Measurements from ENCODE around the gene CDH23. TPM values are rescaled to one million over a fixed set of nuclear protein-coding genes. Genes with fewer than 3 reads are reported as not detected.
A peak's percentile ranks its signal among the peaks of the same experiment; 100 is the strongest.

Gene CDH23
- polyA plus RNA-seq, 2 donors: 1.6 to 3.2 TPM

GRCh38 chr10:71378336-71379117 is 18.2 kb upstream of the CDH23 start:
- H3K4me1 ChIP-seq (ENCODE audit: control insufficient read depth in 2 of 2, insufficient read depth in 2 of 2, low read length in 1 of 2): no peaks in the 10 kb centered on the region
- 59 to 60% methylated on average over 6 of the region's 6 CpGs for WGBS, 2 donors
- no peaks in the 10 kb centered on the region for H3K9me3 ChIP-seq (ENCODE audit: control insufficient read depth in 2 of 2, insufficient read depth in 1 of 2, low read depth in 1 of 2, low read length in 1 of 2)
- H3K36me3 ChIP-seq (ENCODE audit: control insufficient read depth in 2 of 2, insufficient read depth in 2 of 2, low read length in 1 of 2): no peaks in the 10 kb centered on the region
- H3K27me3 ChIP-seq (ENCODE audit: control insufficient read depth in 1 of 2, insufficient read depth in 2 of 2, low read length in 2 of 2): no peaks in the 10 kb centered on the region
- H3K4me3 ChIP-seq (ENCODE audit: low read depth in 1 of 2, low read length in 2 of 2): no peak overlapping the region
- H3K27ac ChIP-seq (ENCODE audit: low read depth in 2 of 2, low read length in 1 of 2): peak overlapping the region in 1 of 2 donors; percentile 61

- Histone ChIP-seq H3K4me1 (ENCODE audit: control insufficient read depth in 2 of 2, insufficient read depth in 2 of 2, low read length in 1 of 2) (no peaks in the 10 kb centered on the region), H3K27ac (ENCODE audit: low read depth in 2 of 2, low read length in 1 of 2) (no peak overlapping the region), H3K27me3 (ENCODE audit: control insufficient read depth in 1 of 2, insufficient read depth in 2 of 2, low read length in 2 of 2) (no peaks in the 10 kb centered on the region), H3K4me3 (ENCODE audit: low read depth in 1 of 2, low read length in 2 of 2) (no peak overlapping the region), H3K36me3 (ENCODE audit: control insufficient read depth in 2 of 2, insufficient read depth in 2 of 2, low read length in 1 of 2) (no peaks in the 10 kb centered on the region), H3K9me3 (ENCODE audit: control insufficient read depth in 2 of 2, insufficient read depth in 1 of 2, low read depth in 1 of 2, low read length in 1 of 2) (no peaks in the 10 kb centered on the region)
- 71 to 76% methylated on average over 3 of the region's 3 CpGs for WGBS, 2 donors
These were observed 17.5 kb upstream of the CDH23 start for GRCh38 chr10:71379118-71379766.

- 36 to 39% methylated on average over 1 of the region's 1 CpG for WGBS, 2 donors
- Histone ChIP-seq H3K9me3 (ENCODE audit: control insufficient read depth in 2 of 2, insufficient read depth in 1 of 2, low read depth in 1 of 2, low read length in 1 of 2) (no peaks in the 10 kb centered on the region), H3K27me3 (ENCODE audit: control insufficient read depth in 1 of 2, insufficient read depth in 2 of 2, low read length in 2 of 2) (no peaks in the 10 kb centered on the region), H3K4me1 (ENCODE audit: control insufficient read depth in 2 of 2, insufficient read depth in 2 of 2, low read length in 1 of 2) (no peaks in the 10 kb centered on the region), H3K4me3 (ENCODE audit: low read depth in 1 of 2, low read length in 2 of 2) (no peak overlapping the region), H3K27ac (ENCODE audit: low read depth in 2 of 2, low read length in 1 of 2) (no peak overlapping the region), H3K36me3 (ENCODE audit: control insufficient read depth in 2 of 2, insufficient read depth in 2 of 2, low read length in 1 of 2) (no peaks in the 10 kb centered on the region)
These were observed 15.9 kb upstream of the CDH23 start for GRCh38 chr10:71380841-71381240.

GRCh38 chr10:71381611-71382010 is 15.1 kb upstream of the CDH23 start:
- H3K27ac ChIP-seq (ENCODE audit: low read depth in 2 of 2, low read length in 1 of 2): no peak overlapping the region
- H3K4me1 ChIP-seq (ENCODE audit: control insufficient read depth in 2 of 2, insufficient read depth in 2 of 2, low read length in 1 of 2): no peaks in the 10 kb centered on the region
- no peaks in the 10 kb centered on the region for H3K36me3 ChIP-seq (ENCODE audit: control insufficient read depth in 2 of 2, insufficient read depth in 2 of 2, low read length in 1 of 2)
- H3K4me3 ChIP-seq (ENCODE audit: low read depth in 1 of 2, low read length in 2 of 2): no peak overlapping the region
- 88 to 89% methylated on average over 3 of the region's 3 CpGs for WGBS, 2 donors
- H3K27me3 ChIP-seq (ENCODE audit: control insufficient read depth in 1 of 2, insufficient read depth in 2 of 2, low read length in 2 of 2): no peaks in the 10 kb centered on the region
- no peaks in the 10 kb centered on the region for H3K9me3 ChIP-seq (ENCODE audit: control insufficient read depth in 2 of 2, insufficient read depth in 1 of 2, low read depth in 1 of 2, low read length in 1 of 2)

GRCh38 chr10:71382028-71382427 is 14.7 kb upstream of the CDH23 start:
- Histone ChIP-seq H3K4me3 (ENCODE audit: low read depth in 1 of 2, low read length in 2 of 2) (no peak overlapping the region), H3K27ac (ENCODE audit: low read depth in 2 of 2, low read length in 1 of 2) (no peak overlapping the region), H3K27me3 (ENCODE audit: control insufficient read depth in 1 of 2, insufficient read depth in 2 of 2, low read length in 2 of 2) (no peaks in the 10 kb centered on the region), H3K9me3 (ENCODE audit: control insufficient read depth in 2 of 2, insufficient read depth in 1 of 2, low read depth in 1 of 2, low read length in 1 of 2) (no peaks in the 10 kb centered on the region), H3K36me3 (ENCODE audit: control insufficient read depth in 2 of 2, insufficient read depth in 2 of 2, low read length in 1 of 2) (no peaks in the 10 kb centered on the region), H3K4me1 (ENCODE audit: control insufficient read depth in 2 of 2, insufficient read depth in 2 of 2, low read length in 1 of 2) (no peaks in the 10 kb centered on the region)
- 91% methylated on average over 2 of the region's 2 CpGs for whole genome bisulfite sequencing, 2 donors

- Histone ChIP-seq H3K36me3 (ENCODE audit: control insufficient read depth in 2 of 2, insufficient read depth in 2 of 2, low read length in 1 of 2) (no peaks in the 10 kb centered on the region), H3K4me3 (ENCODE audit: low read depth in 1 of 2, low read length in 2 of 2) (no peak overlapping the region), H3K27ac (ENCODE audit: low read depth in 2 of 2, low read length in 1 of 2) (no peak overlapping the region), H3K27me3 (ENCODE audit: control insufficient read depth in 1 of 2, insufficient read depth in 2 of 2, low read length in 2 of 2) (no peaks in the 10 kb centered on the region), H3K4me1 (ENCODE audit: control insufficient read depth in 2 of 2, insufficient read depth in 2 of 2, low read length in 1 of 2) (no peaks in the 10 kb centered on the region), H3K9me3 (ENCODE audit: control insufficient read depth in 2 of 2, insufficient read depth in 1 of 2, low read depth in 1 of 2, low read length in 1 of 2) (no peaks in the 10 kb centered on the region)
- WGBS, 2 donors: 85 to 89% methylated on average over 1 of the region's 1 CpG
These were observed 14.0 kb upstream of the CDH23 start for GRCh38 chr10:71382757-71383156.

- Histone ChIP-seq H3K9me3 (ENCODE audit: control insufficient read depth in 2 of 2, insufficient read depth in 1 of 2, low read depth in 1 of 2, low read length in 1 of 2) (no peaks in the 10 kb centered on the region), H3K27ac (ENCODE audit: low read depth in 2 of 2, low read length in 1 of 2) (no peak overlapping the region), H3K4me1 (ENCODE audit: control insufficient read depth in 2 of 2, insufficient read depth in 2 of 2, low read length in 1 of 2) (no peaks in the 10 kb centered on the region), H3K4me3 (ENCODE audit: low read depth in 1 of 2, low read length in 2 of 2) (no peak overlapping the region), H3K27me3 (ENCODE audit: control insufficient read depth in 1 of 2, insufficient read depth in 2 of 2, low read length in 2 of 2) (no peaks in the 10 kb centered on the region), H3K36me3 (ENCODE audit: control insufficient read depth in 2 of 2, insufficient read depth in 2 of 2, low read length in 1 of 2) (no peaks in the 10 kb centered on the region)
- WGBS, 2 donors: 20 to 25% methylated on average over 10 of the region's 10 CpGs
These were observed 12.6 kb upstream of the CDH23 start for GRCh38 chr10:71383972-71384687.

GRCh38 chr10:71388171-71388570 is 8.5 kb upstream of the CDH23 start:
- Histone ChIP-seq H3K9me3 (ENCODE audit: control insufficient read depth in 2 of 2, insufficient read depth in 1 of 2, low read depth in 1 of 2, low read length in 1 of 2) (no peaks in the 10 kb centered on the region), H3K4me1 (ENCODE audit: control insufficient read depth in 2 of 2, insufficient read depth in 2 of 2, low read length in 1 of 2) (no peaks in the 10 kb centered on the region), H3K27me3 (ENCODE audit: control insufficient read depth in 1 of 2, insufficient read depth in 2 of 2, low read length in 2 of 2) (no peaks in the 10 kb centered on the region), H3K27ac (ENCODE audit: low read depth in 2 of 2, low read length in 1 of 2) (no peak overlapping the region), H3K36me3 (ENCODE audit: control insufficient read depth in 2 of 2, insufficient read depth in 2 of 2, low read length in 1 of 2) (no peaks in the 10 kb centered on the region), H3K4me3 (ENCODE audit: low read depth in 1 of 2, low read length in 2 of 2) (no peak overlapping the region)
- 82 to 89% methylated on average over 5 of the region's 5 CpGs for WGBS, 2 donors

GRCh38 chr10:71388583-71389310 is 8.0 kb upstream of the CDH23 start:
- H3K4me3 ChIP-seq (ENCODE audit: low read depth in 1 of 2, low read length in 2 of 2): no peak overlapping the region
- H3K9me3 ChIP-seq (ENCODE audit: control insufficient read depth in 2 of 2, insufficient read depth in 1 of 2, low read depth in 1 of 2, low read length in 1 of 2): no peaks in the 10 kb centered on the region
- no peaks in the 10 kb centered on the region for H3K36me3 ChIP-seq (ENCODE audit: control insufficient read depth in 2 of 2, insufficient read depth in 2 of 2, low read length in 1 of 2)
- 80 to 85% methylated on average over 8 of the region's 8 CpGs for WGBS, 2 donors
- no peaks in the 10 kb centered on the region for H3K4me1 ChIP-seq (ENCODE audit: control insufficient read depth in 2 of 2, insufficient read depth in 2 of 2, low read length in 1 of 2)
- H3K27me3 ChIP-seq (ENCODE audit: control insufficient read depth in 1 of 2, insufficient read depth in 2 of 2, low read length in 2 of 2): no peaks in the 10 kb centered on the region
- no peak overlapping the region for H3K27ac ChIP-seq (ENCODE audit: low read depth in 2 of 2, low read length in 1 of 2)

All from esophagus (tissue), 2 donors.